Stimulated activated naive B cell treated with anti-CD40 and anti-IgM and Interleukin-4, amounts not matched to agents 10 μg/mL and 1 μg/mL and 100 μg/mL, for 72 hours (primary cell): ENCODE data around the gene RETREG3.
"Not testable (repeated sequence)": the region's sequence is repeated elsewhere in the genome, so short reads cannot be mapped to it uniquely, and the experiment has no call there.

Source experiments
- ATAC-seq, 2 donors: fragments of 150-1000 bp; cut with Tn5 transposase; replicated peaks; 2 replicates each; pipeline ENCODE4 v1.10.0; 2021; ENCODE audit warnings: moderate library complexity in 1 of 2
- DNase-seq: peaks from one replicate; pipeline ENCODE4 v3.0.0; 2021
- H3K27ac Mint-ChIP-seq: one replicate; pipeline ENCODE4 v1.8.0; 2022; ENCODE audit warnings: mild to moderate bottlenecking, mixed read lengths
- H3K27me3 Mint-ChIP-seq, 2 donors: one replicate each; pipeline ENCODE4 v1.8.0; 2022; ENCODE audit warnings: mixed read lengths in 2 of 2
- H3K36me3 Mint-ChIP-seq, 2 donors: one replicate each; pipeline ENCODE4 v1.8.0; 2022; ENCODE audit warnings: mixed read lengths in 2 of 2, mild to moderate bottlenecking in 1 of 2
- H3K4me1 Mint-ChIP-seq, 2 donors: one replicate each; pipeline ENCODE4 v1.8.0; 2022; ENCODE audit warnings: mixed read lengths in 2 of 2, mild to moderate bottlenecking in 1 of 2
- H3K4me3 Mint-ChIP-seq, 2 donors: one replicate each; pipeline ENCODE4 v1.8.0; 2022; ENCODE audit warnings: mild to moderate bottlenecking in 2 of 2, mixed read lengths in 2 of 2, moderate library complexity in 1 of 2
- H3K9me3 Mint-ChIP-seq, 2 donors: one replicate each; pipeline ENCODE4 v1.8.0; 2022; ENCODE audit warnings: mixed read lengths in 2 of 2, mild to moderate bottlenecking in 1 of 2

RETREG3 gene

DNA sequence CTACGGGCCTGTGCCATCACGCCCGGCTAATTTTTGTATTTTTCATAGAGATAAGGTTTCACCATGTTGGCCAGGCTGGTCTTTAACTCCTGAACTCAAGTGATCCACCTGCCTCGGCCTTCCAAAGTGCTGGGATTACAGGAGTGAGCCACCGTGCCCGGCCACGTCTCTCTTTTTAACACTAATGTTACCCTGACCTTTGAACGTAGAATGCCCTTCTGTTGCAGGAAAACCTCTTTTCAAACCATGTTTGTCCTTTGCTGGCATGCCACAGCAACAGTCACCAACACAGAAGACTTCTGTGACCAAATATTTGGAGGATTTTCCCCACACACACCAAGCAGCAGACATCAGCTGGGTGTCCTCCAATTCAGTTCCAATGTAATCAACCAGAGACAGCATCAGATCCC, 64.3 kb downstream of the RETREG3 start:
- no peak for DNase-seq

DNA sequence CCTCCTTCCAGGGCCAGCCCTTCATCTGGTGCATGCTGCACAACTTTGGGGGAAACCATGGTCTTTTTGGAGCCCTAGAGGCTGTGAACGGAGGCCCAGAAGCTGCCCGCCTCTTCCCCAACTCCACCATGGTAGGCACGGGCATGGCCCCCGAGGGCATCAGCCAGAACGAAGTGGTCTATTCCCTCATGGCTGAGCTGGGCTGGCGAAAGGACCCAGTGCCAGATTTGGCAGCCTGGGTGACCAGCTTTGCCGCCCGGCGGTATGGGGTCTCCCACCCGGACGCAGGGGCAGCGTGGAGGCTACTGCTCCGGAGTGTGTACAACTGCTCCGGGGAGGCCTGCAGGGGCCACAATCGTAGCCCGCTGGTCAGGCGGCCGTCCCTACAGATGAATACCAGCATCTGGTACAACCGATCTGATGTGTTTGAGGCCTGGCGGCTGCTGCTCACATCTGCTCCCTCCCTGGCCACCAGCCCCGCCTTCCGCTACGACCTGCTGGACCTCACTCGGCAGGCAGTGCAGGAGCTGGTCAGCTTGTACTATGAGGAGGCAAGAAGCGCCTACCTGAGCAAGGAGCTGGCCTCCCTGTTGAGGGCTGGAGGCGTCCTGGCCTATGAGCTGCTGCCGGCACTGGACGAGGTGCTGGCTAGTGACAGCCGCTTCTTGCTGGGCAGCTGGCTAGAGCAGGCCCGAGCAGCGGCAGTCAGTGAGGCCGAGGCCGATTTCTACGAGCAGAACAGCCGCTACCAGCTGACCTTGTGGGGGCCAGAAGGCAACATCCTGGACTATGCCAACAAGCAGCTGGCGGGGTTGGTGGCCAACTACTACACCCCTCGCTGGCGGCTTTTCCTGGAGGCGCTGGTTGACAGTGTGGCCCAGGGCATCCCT, 65.7 kb downstream of the RETREG3 start:
- peaks cover 3 to 27% of the 10 kb centered on the region in 2 donors for H3K4me1 Mint-ChIP-seq
- no peaks in the 10 kb centered on the region for H3K9me3 Mint-ChIP-seq
- ATAC-seq (no peak), DNase-seq (no peak)
- H3K27ac Mint-ChIP-seq, result no peak overlapping the region
- H3K4me3 Mint-ChIP-seq, result no peak overlapping the region
- peaks cover 25 to 35% of the 10 kb centered on the region in 2 donors for H3K36me3 Mint-ChIP-seq
- no peaks in the 10 kb centered on the region for H3K27me3 Mint-ChIP-seq

More for the DNA sequence above, 64.3 kb downstream of the RETREG3 start:
- Mint-ChIP-seq H3K4me1 (peaks cover 6 to 29% of the 10 kb centered on the region in 2 donors), H3K27ac (peak overlapping the region; percentile 14), H3K27me3 (no peaks in the 10 kb centered on the region), H3K36me3 (peaks cover 16 to 28% of the 10 kb centered on the region in 2 donors), H3K9me3 (no peaks in the 10 kb centered on the region), H3K4me3 (no peak overlapping the region)
- no peak for ATAC-seq

DNA sequence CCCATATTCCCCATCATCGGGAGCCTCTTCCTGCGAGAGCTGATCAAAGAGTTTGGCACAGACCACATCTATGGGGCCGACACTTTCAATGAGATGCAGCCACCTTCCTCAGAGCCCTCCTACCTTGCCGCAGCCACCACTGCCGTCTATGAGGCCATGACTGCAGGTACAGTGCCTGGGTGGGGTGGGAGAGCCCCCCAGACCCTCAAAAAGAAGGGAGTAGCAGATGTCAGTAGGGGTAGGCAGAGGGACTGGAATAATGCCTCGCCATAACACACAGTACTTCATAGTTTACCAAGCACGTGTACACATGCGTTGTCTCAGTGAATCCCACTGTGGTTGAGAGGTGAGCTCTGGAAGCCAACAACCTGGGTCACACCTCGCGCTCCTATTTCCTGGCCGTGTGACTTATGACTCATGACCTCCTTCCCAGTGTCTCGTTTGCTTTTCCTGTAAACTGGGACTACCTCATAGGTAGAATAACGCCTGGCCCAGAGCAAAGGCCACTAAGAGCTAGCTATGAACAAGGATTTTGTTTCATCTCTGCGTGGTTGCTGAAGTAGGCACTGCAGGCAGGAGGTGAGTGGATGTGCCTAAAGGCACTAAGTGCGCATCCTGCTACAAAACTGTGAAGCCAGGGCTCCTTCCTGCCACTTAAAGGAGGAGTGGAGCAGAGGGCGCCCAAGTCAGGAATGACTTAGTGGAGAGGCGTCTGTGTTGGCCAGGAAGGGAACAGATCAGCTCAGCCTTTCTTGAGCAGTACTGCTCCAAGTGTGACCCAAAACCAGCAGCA, 67.9 kb downstream of the RETREG3 start:
- no peak for DNase-seq
- H3K4me1 Mint-ChIP-seq, result peaks cover 10 to 35% of the 10 kb centered on the region in 2 donors
- H3K27me3 Mint-ChIP-seq, result no peaks in the 10 kb centered on the region
- H3K36me3 Mint-ChIP-seq, result peaks cover 35 to 47% of the 10 kb centered on the region in 2 donors
- no peaks in the 10 kb centered on the region for H3K9me3 Mint-ChIP-seq
- ATAC-seq, result no peak
- H3K27ac Mint-ChIP-seq, result peak overlapping the region; percentile 61
- no peak overlapping the region for H3K4me3 Mint-ChIP-seq

DNA sequence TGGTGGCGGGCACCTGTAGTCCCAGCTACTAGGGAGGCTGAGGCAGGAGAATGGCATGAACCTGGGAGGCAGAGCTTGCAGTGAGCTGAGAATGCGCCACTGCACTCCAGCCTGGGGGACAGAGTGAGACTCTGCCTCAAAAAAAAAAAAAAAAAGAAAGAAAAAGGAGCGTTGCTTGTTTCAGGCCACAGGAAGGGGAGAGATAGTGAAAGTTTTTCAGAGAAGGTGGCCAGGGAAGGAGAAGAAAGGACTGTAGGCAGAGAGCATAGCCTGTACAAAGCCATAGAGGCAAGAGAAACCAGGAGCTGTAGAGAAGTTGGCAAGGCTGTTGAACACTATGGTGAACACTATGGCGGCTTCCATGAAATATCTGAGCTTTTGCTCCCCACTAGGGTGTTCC, 68.6 kb downstream of the RETREG3 start:
- not testable (repeated sequence) for DNase-seq, H3K27me3 Mint-ChIP-seq, H3K27ac Mint-ChIP-seq, H3K9me3 Mint-ChIP-seq, ATAC-seq, H3K4me3 Mint-ChIP-seq
- Mint-ChIP-seq H3K4me1 (peaks cover 13 to 40% of the 10 kb centered on the region in 2 donors), H3K36me3 (peaks cover 35 to 47% of the 10 kb centered on the region in 2 donors)

DNA sequence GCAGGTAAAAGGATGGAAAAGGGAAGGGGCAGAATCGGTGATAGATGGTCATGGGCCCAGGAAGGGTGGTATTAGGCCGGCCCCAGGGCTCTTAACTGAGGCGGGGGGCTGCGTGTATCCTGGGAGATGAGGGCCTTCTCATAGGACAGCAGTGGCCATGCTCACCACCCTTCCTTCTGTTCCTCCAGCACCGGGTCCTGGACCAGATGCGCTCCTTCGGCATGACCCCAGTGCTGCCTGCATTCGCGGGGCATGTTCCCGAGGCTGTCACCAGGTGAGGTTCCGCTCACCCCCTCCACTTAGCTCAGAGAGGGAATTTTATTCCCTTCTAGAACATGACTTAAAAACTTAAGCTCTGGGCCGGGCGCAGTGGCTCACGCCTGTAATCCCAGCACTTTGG, 70.7 kb downstream of the RETREG3 start:
- no peak for ATAC-seq
- Mint-ChIP-seq H3K36me3 (peaks cover 32 to 37% of the 10 kb centered on the region in 2 donors), H3K4me3 (no peak overlapping the region), H3K27me3 (no peaks in the 10 kb centered on the region), H3K9me3 (no peaks in the 10 kb centered on the region), H3K27ac (no peak overlapping the region), H3K4me1 (peaks cover 17 to 36% of the 10 kb centered on the region in 2 donors)
- no peak for DNase-seq

DNA sequence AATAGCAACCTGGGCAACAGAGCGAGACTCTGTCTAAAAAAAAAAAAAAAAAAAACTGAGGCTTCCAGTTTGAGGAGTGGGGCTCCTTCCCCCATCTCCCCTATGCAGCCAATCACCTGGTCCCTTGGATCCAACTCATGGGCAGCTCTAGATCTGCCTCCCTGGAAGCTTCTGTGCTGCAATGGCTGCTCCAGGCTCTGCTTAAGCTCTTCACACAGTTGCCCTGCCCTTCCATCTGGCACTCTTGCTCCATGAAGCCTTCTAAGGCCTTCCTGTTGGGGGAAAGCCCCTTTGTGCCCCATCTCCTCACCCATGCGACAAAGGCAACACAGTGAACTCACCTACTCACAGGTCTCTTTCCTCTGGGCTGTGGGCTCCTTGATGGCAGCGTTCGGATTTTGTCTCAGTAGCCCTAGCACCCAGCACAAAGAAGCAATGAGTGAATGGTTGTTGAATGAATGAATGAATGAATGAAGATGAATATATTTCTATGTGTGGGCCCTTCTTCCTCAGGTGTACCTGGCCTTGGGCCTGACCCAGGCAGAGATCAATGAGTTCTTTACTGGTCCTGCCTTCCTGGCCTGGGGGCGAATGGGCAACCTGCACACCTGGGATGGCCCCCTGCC, 71.2 kb downstream of the RETREG3 start:
- Mint-ChIP-seq H3K27me3 (no peaks in the 10 kb centered on the region), H3K4me1 (peaks cover 17 to 36% of the 10 kb centered on the region in 2 donors), H3K27ac (peak overlapping the region; percentile 39), H3K4me3 (peak overlapping the region; percentile 96 to 98), H3K36me3 (peaks cover 28 to 32% of the 10 kb centered on the region in 2 donors), H3K9me3 (no peaks in the 10 kb centered on the region)
- DNase-seq (no peak), ATAC-seq (no peak)

DNA sequence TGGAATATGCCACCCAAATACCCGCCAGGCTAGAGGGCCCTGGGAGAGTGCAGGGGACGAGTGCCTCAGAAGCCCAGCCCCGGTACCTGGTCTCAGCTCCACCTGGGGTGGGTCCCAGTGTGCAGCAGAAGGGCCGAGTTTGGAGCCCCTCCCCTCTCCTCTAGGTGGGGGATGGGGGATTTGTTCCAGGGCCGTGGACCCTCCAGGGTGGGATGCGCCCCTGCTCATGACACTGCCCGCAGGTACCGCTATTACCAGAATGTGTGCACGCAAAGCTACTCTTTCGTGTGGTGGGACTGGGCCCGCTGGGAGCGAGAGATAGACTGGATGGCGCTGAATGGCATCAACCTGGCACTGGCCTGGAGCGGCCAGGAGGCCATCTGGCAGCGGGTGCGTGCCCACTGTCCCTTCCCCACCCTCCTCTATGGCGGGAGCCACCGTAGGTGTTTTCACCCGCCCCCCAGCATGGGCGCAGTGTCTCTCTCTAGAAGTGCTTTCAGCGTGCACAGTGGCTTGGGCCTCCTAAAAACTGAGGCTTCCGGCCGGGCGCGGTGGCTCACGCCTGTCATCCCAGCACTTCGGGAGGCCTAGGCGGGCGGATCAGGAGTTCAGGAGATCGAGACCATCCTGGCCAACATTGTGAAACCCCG, 71.9 kb downstream of the RETREG3 start:
- Mint-ChIP-seq H3K4me3 (peak overlapping the region; percentile 96 to 98), H3K4me1 (peaks cover 17 to 36% of the 10 kb centered on the region in 2 donors), H3K9me3 (no peaks in the 10 kb centered on the region), H3K27ac (peak overlapping the region; percentile 85), H3K36me3 (peaks cover 26 to 30% of the 10 kb centered on the region in 2 donors), H3K27me3 (no peaks in the 10 kb centered on the region)
- ATAC-seq (no peak), DNase-seq (no peak)

DNA sequence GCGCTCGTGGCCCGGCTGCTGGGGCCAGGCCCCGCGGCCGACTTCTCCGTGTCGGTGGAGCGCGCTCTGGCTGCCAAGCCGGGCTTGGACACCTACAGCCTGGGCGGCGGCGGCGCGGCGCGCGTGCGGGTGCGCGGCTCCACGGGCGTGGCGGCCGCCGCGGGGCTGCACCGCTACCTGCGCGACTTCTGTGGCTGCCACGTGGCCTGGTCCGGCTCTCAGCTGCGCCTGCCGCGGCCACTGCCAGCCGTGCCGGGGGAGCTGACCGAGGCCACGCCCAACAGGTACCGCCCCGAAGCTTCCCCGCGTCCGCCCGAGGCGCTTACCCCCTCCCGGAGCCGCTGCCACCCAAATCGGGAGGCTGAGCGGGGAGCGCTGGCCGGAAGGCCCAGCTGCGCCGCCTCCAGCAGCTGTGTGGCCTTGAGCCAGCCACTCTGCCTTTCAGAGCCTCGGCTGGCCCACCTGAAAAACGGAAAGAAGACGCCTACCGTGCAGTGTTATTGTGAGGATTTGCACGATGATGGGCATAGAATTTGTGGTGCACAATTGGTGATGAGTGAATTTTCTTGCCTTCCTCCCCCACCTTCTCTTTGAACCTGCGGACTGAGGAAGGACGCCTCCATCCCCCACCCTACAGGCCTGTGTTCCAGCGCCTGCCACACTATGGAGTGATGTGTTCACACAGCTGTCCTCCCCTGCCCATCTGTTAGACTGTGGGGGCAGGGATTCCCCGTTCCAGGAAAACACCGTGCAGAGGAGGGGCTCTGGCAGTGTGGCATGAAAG, 72.6 kb downstream of the RETREG3 start:
- DNase-seq, result peak; percentile 75
- H3K9me3 Mint-ChIP-seq, result no peaks in the 10 kb centered on the region
- no peaks in the 10 kb centered on the region for H3K27me3 Mint-ChIP-seq
- peak; percentile 74 to 81 for ATAC-seq
- peak overlapping the region; percentile 85 for H3K27ac Mint-ChIP-seq
- peaks cover 21 to 41% of the 10 kb centered on the region in 2 donors for H3K4me1 Mint-ChIP-seq
- peak overlapping the region; percentile 96 to 98 for H3K4me3 Mint-ChIP-seq
- peaks cover 26 to 30% of the 10 kb centered on the region in 2 donors for H3K36me3 Mint-ChIP-seq

DNA sequence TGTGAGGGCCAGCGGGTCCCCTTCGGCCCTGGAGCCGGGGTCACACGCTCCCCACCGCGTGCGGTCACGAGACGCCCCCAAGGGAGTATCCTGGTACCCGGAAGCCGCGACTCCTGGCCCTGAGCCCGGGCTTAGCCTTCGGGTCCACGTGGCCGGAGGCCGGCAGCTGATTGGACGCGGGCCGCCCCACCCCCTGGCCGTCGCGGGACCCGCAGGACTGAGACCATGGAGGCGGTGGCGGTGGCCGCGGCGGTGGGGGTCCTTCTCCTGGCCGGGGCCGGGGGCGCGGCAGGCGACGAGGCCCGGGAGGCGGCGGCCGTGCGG, 73.2 kb downstream of the RETREG3 start, which contains the start of gene NAGLU:
NAGLU (plus strand) TSS at position 194 of the 324 bp plus-strand sequence; CDS start at position 226, 32 bp downstream.
- ATAC-seq (peak; percentile 93 to 95), DNase-seq (peak; percentile 92)
- H3K4me3 Mint-ChIP-seq, result peak within 1 kb of the TSS; percentile 96 to 98
- no peaks in the 10 kb centered on the region for H3K9me3 Mint-ChIP-seq
- peak within 1 kb of the TSS; percentile 94 for H3K27ac Mint-ChIP-seq
- H3K4me1 Mint-ChIP-seq, result peaks cover 24 to 46% of the 10 kb centered on the region in 2 donors
- no peaks in the 10 kb centered on the region for H3K27me3 Mint-ChIP-seq
- H3K36me3 Mint-ChIP-seq, result peaks cover 24 to 25% of the 10 kb centered on the region in 2 donors

DNA sequence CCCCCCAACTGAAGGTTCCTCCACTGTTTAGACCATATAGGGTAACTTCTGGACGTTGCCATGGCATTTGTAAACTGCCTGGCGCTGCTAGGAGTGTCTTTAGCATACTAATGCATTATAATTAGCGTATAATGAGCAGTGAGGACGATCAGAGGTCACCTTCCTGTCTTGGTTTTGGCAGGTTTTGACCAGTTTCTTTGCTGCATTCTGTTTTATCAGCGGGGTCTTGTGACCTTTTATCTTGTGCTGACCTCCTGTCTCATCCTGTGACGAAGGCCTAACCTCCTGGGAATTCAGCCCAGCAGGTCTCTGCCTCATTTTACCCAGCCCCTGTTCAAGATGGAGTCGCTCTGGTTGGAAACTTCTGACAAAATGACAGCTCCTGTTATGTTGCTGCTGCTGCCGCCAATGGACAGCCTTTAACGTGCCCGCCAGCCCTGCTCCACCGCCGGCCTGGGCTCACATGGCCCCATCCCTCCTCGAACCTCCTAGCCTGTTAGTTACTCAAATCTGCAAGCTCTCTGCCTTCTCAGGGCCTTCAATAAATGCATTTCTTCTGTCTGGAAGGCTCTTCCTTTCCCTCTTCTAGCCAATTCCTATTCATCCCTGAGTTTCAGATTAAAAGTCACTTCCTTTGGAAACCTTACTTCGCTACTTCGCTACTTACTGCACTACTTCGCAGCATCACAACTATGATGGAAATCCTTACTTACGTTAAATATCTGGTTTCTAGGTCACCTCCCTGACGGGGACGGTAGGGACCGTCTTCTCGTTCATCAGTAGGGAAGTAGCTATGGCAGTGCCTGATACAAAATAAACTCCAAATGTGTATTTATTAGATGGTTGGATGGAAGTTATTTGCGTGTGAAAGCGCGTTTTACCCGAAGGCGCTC, 73.8 kb downstream of the RETREG3 start:
- peak overlapping the region; percentile 94 for H3K27ac Mint-ChIP-seq
- no peaks in the 10 kb centered on the region for H3K27me3 Mint-ChIP-seq
- H3K4me1 Mint-ChIP-seq, result peaks cover 28 to 53% of the 10 kb centered on the region in 2 donors
- DNase-seq, result no peak
- ATAC-seq, result peak; percentile 43 to 46
- peak overlapping the region; percentile 80 to 84 for H3K4me3 Mint-ChIP-seq
- no peaks in the 10 kb centered on the region for H3K9me3 Mint-ChIP-seq
- H3K36me3 Mint-ChIP-seq, result peaks cover 18 to 21% of the 10 kb centered on the region in 2 donors

DNA sequence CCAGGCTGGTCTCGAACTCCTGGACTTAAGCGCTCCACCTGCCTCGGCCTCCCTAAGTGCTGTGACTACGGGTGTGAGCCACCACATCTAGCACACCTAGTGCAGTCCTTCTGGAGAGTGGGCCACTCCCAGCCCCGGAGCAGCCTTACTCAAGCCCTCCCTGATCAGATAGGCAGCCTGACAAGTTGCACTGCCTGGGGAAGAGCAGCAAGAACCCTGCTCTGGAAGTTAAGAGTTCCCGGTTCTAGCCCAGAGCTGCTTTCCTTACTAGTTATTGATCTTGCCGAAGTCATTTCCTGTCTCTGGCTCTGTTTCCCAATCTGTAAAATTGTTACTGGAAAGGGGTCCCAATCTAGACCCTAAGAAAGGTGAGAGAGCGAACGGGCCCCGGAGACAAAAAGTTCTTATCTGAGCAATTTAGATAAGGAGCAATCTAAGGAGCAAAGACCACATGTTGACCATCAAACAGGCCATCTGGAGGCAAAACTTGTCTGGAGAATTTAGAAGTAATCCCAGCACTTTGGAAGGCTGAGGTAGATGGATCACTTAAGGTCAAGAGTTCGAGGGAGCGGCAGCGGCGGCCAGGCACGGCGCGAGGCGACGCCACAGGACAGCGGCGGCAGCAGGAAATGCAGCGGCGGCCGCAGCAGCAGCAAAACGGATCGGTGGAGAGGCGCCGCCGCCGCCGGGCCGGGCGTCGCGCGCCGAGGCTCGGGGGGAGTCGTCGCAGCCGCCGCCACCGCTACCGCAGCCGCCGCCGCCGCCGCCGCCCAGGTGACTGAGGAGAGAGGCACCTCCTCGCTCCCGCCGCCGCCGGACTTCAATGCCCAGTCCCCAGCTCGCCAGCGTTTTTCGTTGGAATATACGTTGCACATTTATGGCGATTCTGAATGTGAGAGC, 77.5 kb downstream of the RETREG3 start:
- Mint-ChIP-seq H3K4me1 (peaks cover 21 to 48% of the 10 kb centered on the region in 2 donors), H3K36me3 (peaks cover 2% of the 10 kb centered on the region in 2 donors), H3K27ac (peak overlapping the region; percentile 71), H3K27me3 (no peaks in the 10 kb centered on the region), H3K4me3 (peak overlapping the region; percentile 81 to 90), H3K9me3 (no peaks in the 10 kb centered on the region)
- peak; percentile 16 to 17 for ATAC-seq
- peak; percentile 33 for DNase-seq
